Fibroblast of lung (primary cell): Measurements from ENCODE around the gene ACLY. TPM values are rescaled to one million over a fixed set of nuclear protein-coding genes. Genes with fewer than 3 reads are reported as not detected.
"Not testable (repeated sequence)": the region's sequence is repeated elsewhere in the genome, so short reads cannot be mapped to it uniquely, and the experiment has no call there.

Experiments used
- DNase-seq, 2 donors: peaks; one replicate each; pipeline versions ENCODE4 v3.0.0 to v3.0.0-alpha.2; 2010; ENCODE audit warnings: low read depth in 2 of 2
- H2AFZ ChIP-seq: 2 replicates; pipeline ENCODE4 v1.5.1; 2012; ENCODE audit warnings: low read length, control low read depth, inconsistent platforms
- H3K27ac ChIP-seq: 2 replicates; pipeline ENCODE4 v1.5.1; 2011; ENCODE audit warnings: low read length, control low read depth; ENCODE audit not compliant: insufficient read depth
- H3K27me3 ChIP-seq: 2 replicates; pipeline ENCODE4 v1.5.1; 2011; ENCODE audit warnings: mild to moderate bottlenecking, low read length; ENCODE audit not compliant: control insufficient read depth, insufficient read depth
- H3K36me3 ChIP-seq: 2 replicates; pipeline ENCODE4 v1.5.1; 2011; ENCODE audit warnings: low read length; ENCODE audit not compliant: control insufficient read depth, insufficient read depth
- H3K4me1 ChIP-seq: 2 replicates; pipeline ENCODE4 v1.5.1; 2011; ENCODE audit warnings: low read length; ENCODE audit not compliant: control insufficient read depth, insufficient read depth; ENCODE audit errors: extremely low read depth
- H3K4me2 ChIP-seq: 2 replicates; pipeline ENCODE4 v1.5.1; 2011; ENCODE audit warnings: low read length, control low read depth; ENCODE audit not compliant: insufficient read depth; ENCODE audit errors: extremely low read depth
- H3K4me3 ChIP-seq, 4 experiments: fragments of 200-600 bp in 1 of 4; sonication (generic) in 1 of 4; replicated peaks in 1 of 4; 2 replicates each; pipeline ENCODE4 v1.5.1; 2011 to 2016; ENCODE audit warnings: low read length in 4 of 4, low read depth in 3 of 4, mild to moderate bottlenecking in 3 of 4, control low read depth in 2 of 4, inconsistent platforms in 1 of 4, mixed read lengths in 1 of 4; ENCODE audit not compliant: insufficient read depth in 1 of 4; ENCODE audit errors: control extremely low read depth in 1 of 4
- H3K79me2 ChIP-seq: 2 replicates; pipeline ENCODE4 v1.5.1; 2012; ENCODE audit warnings: mild to moderate bottlenecking, low read length, inconsistent platforms; ENCODE audit not compliant: control insufficient read depth, insufficient read depth
- H3K9ac ChIP-seq: 2 replicates; pipeline ENCODE4 v1.5.1; 2011; ENCODE audit warnings: mild to moderate bottlenecking, low read length, control low read depth; ENCODE audit not compliant: insufficient read depth
- H3K9me3 ChIP-seq: 2 replicates; pipeline ENCODE4 v1.5.1; 2012; ENCODE audit warnings: low read depth, low read length; ENCODE audit not compliant: control insufficient read depth, insufficient read depth
- H4K20me1 ChIP-seq: 2 replicates; pipeline ENCODE4 v1.5.1; 2011; ENCODE audit warnings: low read length; ENCODE audit not compliant: control insufficient read depth, insufficient read depth; ENCODE audit errors: extremely low read depth
- EZH2 ChIP-seq: IDR thresholded peaks from 2 replicates; pipeline ENCODE4 v1.5.1; 2012; ENCODE audit warnings: low read length, control low read depth, mild to moderate bottlenecking; ENCODE audit errors: missing control alignments
- polyA plus RNA-seq, 2 donors: library from polyadenylated mRNA; depleted of rRNA in 1 of 2; stranded (reverse) in 1 of 2; unstranded in 1 of 2; fragments of >200 nt; gene quantifications; 2 replicates each; pipeline ENCODE4 v1.2.1, GENCODE V29; 2011 to 2012; ENCODE audit warnings: missing spikeins in 1 of 2
- total RNA-seq: library from RNA; depleted of rRNA; stranded (reverse); fragments of >200 nt; gene quantifications from 2 replicates; pipeline ENCODE4 v1.2.1, GENCODE V29; 2014
- TF ChIP-seq, protein P1 (sequence below), 2 donors: IDR thresholded peaks in 1 of 2; conservative IDR thresholded peaks in 1 of 2; 1 replicate in 1 of 2; 2 replicates in 1 of 2; pipeline ENCODE4 v1.5.1; 2011 to 2012; ENCODE audit warnings: low read length in 2 of 2, control low read depth in 1 of 2, inconsistent platforms in 1 of 2, low read depth in 1 of 2, mild to moderate bottlenecking in 1 of 2

Gene ACLY
- total and polyA plus RNA-seq, 2 donors (not counting 1 experiment from before 2014, with no cell fraction given): 225 to 312 TPM

DNA sequence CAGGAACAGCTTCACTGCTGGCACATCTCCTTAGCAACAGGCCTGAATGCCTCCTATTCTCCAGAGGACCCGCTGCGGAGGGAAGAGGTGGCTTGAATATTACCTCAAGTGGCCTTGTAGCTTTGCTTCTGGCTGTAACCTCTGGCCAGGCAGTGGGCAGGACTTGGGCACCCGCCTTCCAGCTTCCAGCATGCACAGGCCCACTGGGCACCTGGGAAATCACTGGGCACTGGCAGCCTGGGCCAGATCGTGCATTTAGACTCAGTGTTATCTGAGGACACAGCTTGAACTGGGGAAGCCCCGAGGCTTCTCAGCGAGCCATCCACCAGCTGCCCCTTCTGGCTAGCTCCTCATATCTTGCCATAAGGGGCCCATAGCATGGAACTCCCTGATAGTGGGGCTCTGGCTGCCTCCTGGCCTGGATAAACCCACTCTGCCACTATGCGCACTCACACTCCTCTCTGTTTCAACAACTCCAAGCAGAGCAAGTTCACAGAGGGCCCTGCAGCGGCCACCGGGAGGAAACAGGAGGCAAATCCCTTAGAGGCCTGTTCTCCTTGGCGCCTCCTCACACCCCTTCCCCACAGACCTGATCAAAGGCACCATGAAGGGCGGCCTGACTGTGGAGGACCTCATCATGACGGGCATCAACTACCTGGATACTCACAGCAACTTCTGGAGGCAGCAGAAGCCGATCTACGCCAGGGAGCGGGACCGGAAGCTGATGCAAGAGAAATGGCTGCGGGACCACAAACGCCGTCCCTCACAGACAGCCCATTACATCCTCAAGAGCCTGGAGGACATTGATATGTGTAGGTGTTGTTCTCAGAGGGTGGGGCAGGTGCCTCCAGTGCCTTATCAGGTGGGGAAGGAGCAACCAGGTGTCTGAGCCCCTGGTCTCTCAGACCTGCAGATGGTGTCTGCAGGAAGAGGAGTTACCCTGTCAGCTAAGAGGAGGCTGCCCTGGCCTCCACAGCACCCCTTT, 19.5 kb upstream of the ACLY start:
- no peaks in the 10 kb centered on the region for H4K20me1 ChIP-seq
- H3K4me2 ChIP-seq: no peak overlapping the region
- no peak overlapping the region for H3K27ac ChIP-seq
- DNase-seq: no peak
- TF ChIP-seq EZH2: no peak
- TF ChIP-seq, protein P1, sequence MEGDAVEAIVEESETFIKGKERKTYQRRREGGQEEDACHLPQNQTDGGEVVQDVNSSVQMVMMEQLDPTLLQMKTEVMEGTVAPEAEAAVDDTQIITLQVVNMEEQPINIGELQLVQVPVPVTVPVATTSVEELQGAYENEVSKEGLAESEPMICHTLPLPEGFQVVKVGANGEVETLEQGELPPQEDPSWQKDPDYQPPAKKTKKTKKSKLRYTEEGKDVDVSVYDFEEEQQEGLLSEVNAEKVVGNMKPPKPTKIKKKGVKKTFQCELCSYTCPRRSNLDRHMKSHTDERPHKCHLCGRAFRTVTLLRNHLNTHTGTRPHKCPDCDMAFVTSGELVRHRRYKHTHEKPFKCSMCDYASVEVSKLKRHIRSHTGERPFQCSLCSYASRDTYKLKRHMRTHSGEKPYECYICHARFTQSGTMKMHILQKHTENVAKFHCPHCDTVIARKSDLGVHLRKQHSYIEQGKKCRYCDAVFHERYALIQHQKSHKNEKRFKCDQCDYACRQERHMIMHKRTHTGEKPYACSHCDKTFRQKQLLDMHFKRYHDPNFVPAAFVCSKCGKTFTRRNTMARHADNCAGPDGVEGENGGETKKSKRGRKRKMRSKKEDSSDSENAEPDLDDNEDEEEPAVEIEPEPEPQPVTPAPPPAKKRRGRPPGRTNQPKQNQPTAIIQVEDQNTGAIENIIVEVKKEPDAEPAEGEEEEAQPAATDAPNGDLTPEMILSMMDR (conservative IDR thresholded peaks at IDR 0.05 in 1 of 2, IDR thresholded peaks at IDR 0.05 in 1 of 2; ENCODE audit: low read depth in 1 of 2, low read length in 2 of 2): no peak
- no peaks in the 10 kb centered on the region for H3K4me1 ChIP-seq
- H3K9ac ChIP-seq: no peak overlapping the region
- H2AFZ ChIP-seq: no peak overlapping the region
- H3K36me3 ChIP-seq: no peaks in the 10 kb centered on the region
- no peaks in the 10 kb centered on the region for H3K9me3 ChIP-seq
- H3K4me3 ChIP-seq: no peak overlapping the region
- no peaks in the 10 kb centered on the region for H3K79me2 ChIP-seq
- no peaks in the 10 kb centered on the region for H3K27me3 ChIP-seq

GRCh38 chr17:41935641-41936040, 16.9 kb upstream of the ACLY start:
- peaks cover 2% of the 10 kb centered on the region for H3K4me1 ChIP-seq
- H3K27me3 ChIP-seq: no peaks in the 10 kb centered on the region
- H3K36me3 ChIP-seq: no peaks in the 10 kb centered on the region
- H4K20me1 ChIP-seq: no peaks in the 10 kb centered on the region
- no peak overlapping the region for H2AFZ ChIP-seq
- no peak for DNase-seq
- H3K27ac ChIP-seq: no peak overlapping the region
- H3K9me3 ChIP-seq: no peaks in the 10 kb centered on the region
- TF ChIP-seq, protein P1 (conservative IDR thresholded peaks at IDR 0.05 in 1 of 2, IDR thresholded peaks at IDR 0.05 in 1 of 2; ENCODE audit: low read depth in 1 of 2, low read length in 2 of 2): no peak
- TF ChIP-seq EZH2: no peak
- no peak overlapping the region for H3K4me2 ChIP-seq
- no peak overlapping the region for H3K9ac ChIP-seq
- H3K79me2 ChIP-seq: no peaks in the 10 kb centered on the region
- H3K4me3 ChIP-seq: no peak overlapping the region

GRCh38 chr17:41932816-41933389, 14.2 kb upstream of the ACLY start:
- DNase-seq: no peak

GRCh38 chr17:41931715-41932114, 13.0 kb upstream of the ACLY start:
- H2AFZ ChIP-seq, H4K20me1 ChIP-seq, H3K79me2 ChIP-seq, H3K27me3 ChIP-seq, H3K4me2 ChIP-seq, H3K9me3 ChIP-seq, H3K27ac ChIP-seq, H3K36me3 ChIP-seq, DNase-seq, H3K4me3 ChIP-seq, H3K9ac ChIP-seq, H3K4me1 ChIP-seq: not testable (repeated sequence)

More at GRCh38 chr17:41932816-41933389, 14.2 kb upstream of the ACLY start:
- Histone ChIP-seq H3K27ac (no peak overlapping the region), H3K4me1 (peaks cover 6% of the 10 kb centered on the region), H3K4me3 (no peak overlapping the region), H3K9me3 (no peaks in the 10 kb centered on the region), H3K9ac (no peak overlapping the region), H3K79me2 (no peaks in the 10 kb centered on the region), H2AFZ (no peak overlapping the region), H4K20me1 (no peaks in the 10 kb centered on the region), H3K4me2 (no peak overlapping the region), H3K27me3 (no peaks in the 10 kb centered on the region), H3K36me3 (no peaks in the 10 kb centered on the region)
- TF ChIP-seq, protein P1 (conservative IDR thresholded peaks at IDR 0.05 in 1 of 2, IDR thresholded peaks at IDR 0.05 in 1 of 2; ENCODE audit: low read depth in 1 of 2, low read length in 2 of 2): no peak
- TF ChIP-seq EZH2: no peak
